ENCODE data around the gene NEB.
"Not testable (repeated sequence)": the region's sequence is repeated elsewhere in the genome, so short reads cannot be mapped to it uniquely, and the experiment has no call there.

Gene NEB

GRCh38 chr2:151707857-151708256, 26.4 kb downstream of the NEB start:
- intact Hi-C loops (cut with DNase I): no loop called here
- DNase-seq: no peak

GRCh38 chr2:151704480-151704961, 29.8 kb downstream of the NEB start:
- DNase-seq; intact Hi-C loops (cut with DNase I): not testable (repeated sequence)

GRCh38 chr2:151698134-151698533, 36.1 kb downstream of the NEB start:
- intact Hi-C loops (cut with DNase I); DNase-seq: not testable (repeated sequence)

DNA sequence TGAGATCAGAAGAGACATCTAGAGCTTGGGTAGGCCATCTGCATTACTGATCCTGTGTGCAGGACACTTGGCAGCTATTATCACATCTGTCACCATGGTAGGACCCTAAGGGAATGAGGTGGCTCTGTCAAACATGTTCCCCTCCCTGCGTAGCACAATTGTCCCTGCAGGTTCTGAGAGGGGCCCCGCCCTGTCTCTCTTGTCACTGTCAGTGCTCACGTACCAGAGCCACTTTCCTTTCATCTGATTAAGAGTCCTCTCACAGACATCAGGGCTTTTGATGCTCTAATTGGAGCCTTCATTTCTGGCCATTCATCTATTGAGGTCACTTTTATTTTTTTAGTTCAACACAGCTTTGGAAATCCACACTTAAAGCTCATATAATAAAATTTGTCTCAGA, 38.5 kb downstream of the NEB start:
- intact Hi-C loops (cut with DNase I): no loop called here
- DNase-seq: no peak

DNA sequence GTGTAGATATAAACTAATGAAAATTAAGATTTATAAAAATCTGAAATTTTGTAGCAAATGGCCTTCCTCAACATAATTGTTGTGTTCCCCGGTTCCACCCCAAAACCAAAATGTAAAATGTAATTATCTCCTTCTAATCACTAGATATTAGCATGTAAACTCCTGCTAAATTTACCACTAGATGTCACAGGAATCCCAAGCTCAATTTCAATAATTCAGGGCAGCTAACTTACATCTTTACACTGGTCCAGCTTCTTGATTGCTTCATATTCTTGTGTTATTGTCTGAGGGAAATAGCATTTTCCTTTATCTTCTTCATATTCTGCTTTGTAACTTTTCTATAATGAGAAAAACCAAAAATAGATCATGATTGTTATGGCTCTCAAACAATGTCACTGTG, 42.6 kb downstream of the NEB start:
- DNase-seq: no peak
- intact Hi-C loops (cut with DNase I): no loop called here

GRCh38 chr2:151688719-151689118, 45.6 kb downstream of the NEB start:
- intact Hi-C loops (cut with DNase I): no loop called here
- DNase-seq: no peak

DNA sequence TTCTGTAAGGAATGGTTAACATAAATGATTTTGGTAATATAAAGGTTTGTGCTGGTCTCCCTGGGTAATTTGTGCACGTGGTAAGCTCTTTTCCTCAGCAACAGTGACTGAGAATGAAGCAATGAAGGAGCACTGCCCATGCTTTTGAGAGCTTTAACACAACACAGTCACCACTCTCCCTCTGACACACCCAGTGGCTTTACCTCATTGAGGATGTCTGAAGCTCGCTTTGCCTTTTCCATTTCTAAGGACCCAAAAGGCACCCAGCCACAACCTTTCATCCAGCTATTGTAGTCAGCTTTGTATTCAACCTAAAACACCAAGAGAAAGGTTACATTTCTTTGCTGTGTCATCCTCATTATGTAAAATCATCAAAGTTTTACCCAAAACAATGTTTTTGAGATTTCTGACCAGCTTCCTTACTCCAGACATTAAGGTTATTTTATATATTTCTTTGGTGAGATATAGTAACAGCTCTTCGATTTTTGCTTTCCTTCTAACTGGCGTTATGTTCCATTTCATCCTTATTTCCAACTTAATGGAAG, 51.7 kb downstream of the NEB start:
- intact Hi-C loops (cut with DNase I): no loop called here
- DNase-seq: no peak

DNA sequence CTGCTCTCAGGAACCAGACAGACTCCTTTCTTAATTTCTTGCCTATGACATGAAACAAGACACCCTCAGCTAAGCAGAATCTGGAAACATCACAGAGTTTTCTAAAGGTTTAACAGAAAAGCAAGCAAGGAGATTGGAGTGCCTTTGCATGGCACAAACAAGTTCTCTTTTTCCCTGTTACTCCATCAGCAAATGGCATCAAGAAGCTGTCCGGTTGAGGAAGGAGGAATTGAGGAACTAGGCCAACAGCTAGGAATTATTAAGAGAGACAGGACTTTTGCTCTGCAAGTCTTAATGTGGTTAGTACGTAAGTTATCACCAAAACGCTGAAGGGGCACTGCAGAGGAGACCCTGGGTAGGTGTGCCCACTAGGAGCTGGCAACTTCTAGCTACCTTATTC, 53.2 kb downstream of the NEB start:
- intact Hi-C loops (cut with DNase I): no loop called here
- DNase-seq: no peak

- intact Hi-C loops (cut with DNase I): no loop called here
- no peak for DNase-seq
Measured at GRCh38 chr2:151679994-151680393, 54.3 kb downstream of the NEB start.

DNA sequence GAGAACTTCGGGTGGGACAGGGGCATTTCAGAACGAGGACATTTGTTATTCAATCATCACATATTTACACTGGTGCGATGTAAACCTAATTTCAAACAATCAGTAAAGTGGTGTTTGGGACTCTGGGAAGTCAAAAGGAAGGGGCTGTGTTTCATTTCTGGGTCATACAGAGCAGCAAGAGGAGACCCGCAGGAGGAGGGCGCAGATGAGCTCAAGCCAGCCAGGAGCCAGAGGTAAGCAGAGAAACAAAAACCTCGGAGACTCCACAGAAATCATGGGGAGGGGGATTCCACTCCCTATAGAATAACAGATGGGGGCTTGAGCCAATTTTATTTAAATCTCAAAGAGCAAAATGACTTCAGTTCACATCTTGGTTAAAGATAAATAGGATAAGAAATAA, 55.4 kb downstream of the NEB start:
- intact Hi-C loops (cut with DNase I): no loop called here

DNA sequence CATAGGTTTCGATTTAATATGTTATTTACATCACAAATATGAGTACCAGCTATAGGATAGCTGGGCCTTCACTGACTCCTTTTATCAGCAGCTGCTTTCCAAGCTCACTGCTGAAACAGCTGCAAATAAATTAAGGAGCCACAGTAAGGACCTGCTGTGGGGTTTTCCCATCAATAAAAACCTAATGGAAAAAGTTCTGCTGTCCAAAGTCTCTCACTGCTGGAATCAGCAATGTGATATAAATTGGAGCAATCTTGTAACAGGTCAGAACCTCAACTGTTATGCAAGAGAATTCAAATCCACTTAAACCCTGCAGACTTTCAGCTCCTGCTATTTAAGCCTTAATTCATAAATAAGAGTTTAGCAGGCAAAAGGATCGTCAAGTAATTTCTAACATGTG, 61.3 kb downstream of the NEB start:
- intact Hi-C loops (cut with DNase I): no loop called here
- DNase-seq: no peak

More for the DNA sequence above, 55.4 kb downstream of the NEB start:
- no peak for DNase-seq

DNA sequence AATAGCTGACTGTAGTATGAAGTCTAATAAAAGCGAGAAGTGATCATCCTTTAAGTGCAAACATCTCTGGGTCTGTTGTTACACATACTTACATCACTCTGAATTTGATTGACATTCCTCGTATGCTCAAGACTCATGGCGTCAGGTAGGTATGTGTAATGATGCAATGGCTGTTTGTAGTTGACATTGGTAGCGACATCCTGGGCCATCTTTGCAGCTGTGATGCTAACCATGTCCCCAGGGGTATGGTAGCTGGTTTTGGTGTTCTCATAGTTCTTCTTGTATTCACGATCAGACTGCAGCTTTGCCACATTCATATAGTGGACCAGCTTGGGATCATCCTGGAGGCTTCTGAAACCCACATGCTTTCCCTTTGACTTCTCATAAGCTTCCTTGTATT, 62.0 kb downstream of the NEB start:
- intact Hi-C loops (cut with DNase I): no loop called here
- DNase-seq: no peak

GRCh38 chr2:151670846-151671597, 63.3 kb downstream of the NEB start:
- DNase-seq: no peak
- intact Hi-C loops (cut with DNase I): no loop called here

DNA sequence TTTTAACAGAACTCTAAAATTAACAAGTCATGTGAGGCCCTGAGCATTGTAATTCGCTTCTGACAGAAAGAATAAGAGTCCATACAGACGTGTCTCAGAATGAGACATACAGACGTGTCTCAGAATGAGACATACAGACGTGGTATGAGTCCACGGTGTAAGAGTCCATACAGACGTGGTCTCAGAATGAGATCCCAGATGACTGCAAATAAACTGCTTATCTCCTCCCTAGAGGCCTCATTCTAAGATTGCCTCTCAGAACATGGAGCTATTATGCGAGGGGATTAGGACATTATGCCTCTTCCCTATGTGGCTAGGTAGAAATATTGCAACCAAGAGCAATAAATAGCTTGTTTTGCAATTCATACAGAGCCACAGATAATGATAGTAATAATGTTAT, 63.9 kb downstream of the NEB start:
- no peak for DNase-seq
- intact Hi-C loops (cut with DNase I): no loop called here

- peak in 3 of 10 donors; percentile 15 to 22 (median 18) for DNase-seq
- intact Hi-C loops (cut with DNase I): no loop called here
Measured at GRCh38 chr2:151669585-151670081, 64.6 kb downstream of the NEB start.

GRCh38 chr2:151668737-151669136, 65.5 kb downstream of the NEB start:
- intact Hi-C loops (cut with DNase I): no loop called here
- no peak for DNase-seq

GRCh38 chr2:151665959-151666358, 68.3 kb downstream of the NEB start:
- intact Hi-C loops (cut with DNase I): no loop called here
- no peak for DNase-seq

DNA sequence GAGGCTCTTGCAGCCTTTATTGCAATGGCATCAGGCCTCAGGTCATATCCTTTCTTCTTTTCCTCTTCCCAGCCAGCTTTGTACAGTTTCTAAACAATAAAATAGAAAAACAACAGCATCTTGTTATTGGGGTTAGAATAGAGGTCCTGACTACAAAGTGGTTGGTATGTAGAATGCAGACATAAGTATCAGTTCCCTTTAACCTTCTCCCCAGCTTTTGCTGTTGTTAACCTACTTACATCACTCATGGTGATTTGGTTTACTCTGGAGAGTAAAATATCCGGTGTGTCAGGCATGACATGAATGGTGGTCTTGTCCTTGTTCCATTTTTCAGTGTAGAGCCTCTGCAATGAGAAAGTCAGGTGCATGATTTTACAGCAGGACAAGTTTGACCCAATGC, 69.8 kb downstream of the NEB start:
- no peak for DNase-seq
- intact Hi-C loops (cut with DNase I): no loop called here

DNA sequence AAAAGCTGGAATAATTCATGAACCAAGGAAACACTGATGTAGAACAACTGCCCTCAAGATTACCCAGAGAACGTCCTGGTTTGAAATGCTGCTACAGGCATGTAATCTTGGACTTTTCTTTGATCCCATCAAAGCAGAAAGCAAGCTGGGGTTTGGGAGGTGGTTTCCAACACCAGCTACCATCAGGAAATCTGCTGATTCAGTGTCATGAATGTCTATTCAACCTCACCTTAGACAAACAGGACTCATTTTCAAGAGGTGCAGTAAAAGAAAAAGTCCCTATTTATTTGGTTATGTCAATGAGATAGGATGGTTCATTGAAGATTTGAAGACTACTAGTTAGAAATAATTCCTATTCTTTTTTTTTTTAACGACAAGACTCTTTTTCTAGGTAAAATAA, 72.7 kb downstream of the NEB start:
- DNase-seq: no peak
- intact Hi-C loops (cut with DNase I): no loop called here

GRCh38 chr2:151658081-151658480, 76.2 kb downstream of the NEB start:
- no peak for DNase-seq
- intact Hi-C loops (cut with DNase I): no loop called here

- intact Hi-C loops (cut with DNase I): no loop called here
- no peak for DNase-seq
Measured at GRCh38 chr2:151657667-151658076, 76.6 kb downstream of the NEB start.
